Activated T-cell treated with anti-CD3 and anti-CD28 coated beads for 4 hours (primary cell): Measurements from ENCODE around the gene HMGN4.
"Not testable (repeated sequence)": the region's sequence is repeated elsewhere in the genome, so short reads cannot be mapped to it uniquely, and the experiment has no call there.

Source experiments
- DNase-seq: peaks from one replicate; pipeline ENCODE4 v3.0.0-alpha.2; 2020

Gene HMGN4

DNA sequence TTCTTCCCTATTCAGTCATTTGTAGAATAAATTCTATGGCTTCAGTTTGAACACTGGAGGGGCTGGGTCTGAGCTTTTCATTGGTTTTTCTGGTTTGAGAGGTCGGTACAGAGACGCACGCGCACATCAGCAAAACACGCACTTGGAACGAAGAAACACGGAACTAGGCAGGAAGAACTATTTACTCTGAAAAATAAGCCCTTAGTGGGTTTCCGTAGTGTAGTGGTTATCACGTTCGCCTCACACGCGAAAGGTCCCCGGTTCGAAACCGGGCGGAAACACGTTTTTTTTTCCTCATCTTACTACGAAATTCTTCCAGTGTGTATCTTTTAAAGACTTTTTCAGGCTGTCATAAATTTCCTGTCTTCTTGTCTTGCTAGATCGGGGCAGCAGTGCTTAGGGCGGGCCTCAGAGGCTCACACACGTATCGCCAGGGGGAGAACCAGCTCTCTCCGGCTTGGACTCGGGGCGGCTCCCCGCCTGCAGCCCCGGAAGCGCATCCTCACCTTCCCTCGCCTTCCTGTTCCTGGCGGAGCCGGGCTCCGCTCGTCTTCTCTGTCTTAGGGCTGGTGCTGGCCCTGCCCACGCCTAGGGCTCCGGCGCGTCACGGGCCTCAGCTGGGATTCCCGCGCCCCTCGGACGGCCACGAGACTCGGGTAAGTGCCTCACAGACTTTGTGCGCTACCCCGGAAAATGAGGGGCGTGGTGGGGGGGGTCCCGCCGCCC, at the start of gene HMGN4:
TSS of gene HMGN4 (plus strand) at position 521 of the 726 bp plus-strand sequence. CDS start 6,841 bp downstream, outside the sequence.
- peak; percentile 80 for DNase-seq

DNA sequence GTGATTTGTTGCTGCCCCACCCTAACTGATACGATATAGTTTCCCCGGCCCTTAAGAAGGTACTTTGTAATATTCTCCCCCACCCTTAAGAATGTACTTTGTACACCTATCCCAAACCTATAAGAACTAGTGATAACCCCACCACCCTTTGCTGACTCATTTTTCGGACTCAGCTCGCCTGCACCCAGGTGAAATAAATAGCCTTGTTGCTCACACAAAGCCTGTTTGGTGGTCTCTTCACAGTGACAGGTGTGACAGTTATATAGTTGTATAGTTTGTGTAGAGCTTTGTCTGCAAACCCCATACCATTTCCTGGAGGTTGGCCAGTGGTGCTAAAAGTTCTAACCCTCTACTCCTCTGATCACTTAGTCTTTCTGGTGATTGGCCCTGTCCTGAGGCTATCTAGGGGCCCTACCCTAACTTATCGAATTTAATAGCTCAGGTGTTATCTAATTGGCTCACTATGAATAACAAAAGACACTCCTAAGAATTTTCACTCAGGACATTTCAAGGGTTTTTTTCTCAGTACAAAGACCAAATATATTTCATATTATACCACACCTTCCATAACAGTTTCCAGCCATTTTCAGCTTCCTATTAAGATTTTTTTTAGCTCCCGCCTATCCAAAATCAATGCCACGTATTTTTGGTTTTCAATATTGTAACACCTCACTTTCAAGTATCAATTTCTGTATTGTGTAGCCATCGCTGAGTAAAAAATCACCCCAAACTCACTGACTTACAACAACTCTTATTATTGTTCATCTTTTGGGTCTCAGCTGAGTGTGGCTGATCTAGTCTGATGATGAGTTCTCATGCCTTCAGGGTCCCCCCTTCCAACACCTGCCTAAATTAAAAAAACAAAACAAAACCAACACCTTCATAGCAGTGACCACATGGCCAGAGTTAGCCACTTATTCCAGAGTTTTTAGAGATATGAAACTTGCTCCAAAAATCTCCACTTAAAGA, 47.9 kb upstream of the HMGN4 start:
- no peak for DNase-seq

DNA sequence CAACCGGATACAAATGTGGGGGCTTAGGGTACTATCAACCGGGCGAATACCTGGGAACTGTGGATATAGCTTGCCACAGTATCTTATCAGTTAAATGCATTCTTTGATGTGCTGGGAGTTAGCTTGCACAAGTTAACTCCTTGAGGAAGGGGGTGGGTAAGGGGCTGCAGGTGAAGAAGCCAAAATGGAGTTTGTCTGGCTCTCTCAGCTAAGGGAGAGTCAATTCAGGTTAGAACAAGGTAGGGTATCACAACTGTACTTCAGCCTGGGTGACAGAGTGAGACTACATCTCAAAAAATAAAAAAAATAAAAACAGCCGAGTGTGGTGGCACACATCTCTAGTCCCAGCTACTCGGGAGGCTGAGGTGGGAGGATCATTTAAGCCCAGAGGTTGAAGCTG, 46.6 kb upstream of the HMGN4 start:
- no peak for DNase-seq

DNA sequence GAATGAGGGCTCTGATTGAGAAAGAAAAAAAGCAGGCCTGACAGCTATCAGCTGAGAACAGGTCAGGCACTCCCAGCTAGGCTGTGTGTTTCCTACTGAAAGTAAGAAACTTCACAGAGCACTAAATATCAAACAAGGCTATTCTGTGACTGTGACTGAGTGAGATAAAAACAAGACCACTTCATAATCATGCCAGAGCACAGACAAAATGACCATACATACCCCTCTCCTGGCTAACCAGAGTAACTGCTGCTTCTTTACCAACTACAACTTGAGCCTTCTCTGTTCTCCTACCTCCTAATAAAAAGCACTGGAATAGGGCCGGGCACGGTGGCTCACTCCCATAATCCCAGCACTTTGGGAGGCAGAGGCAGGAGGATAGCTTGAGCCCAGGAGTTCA, 44.9 kb upstream of the HMGN4 start:
- DNase-seq, result no peak

DNA sequence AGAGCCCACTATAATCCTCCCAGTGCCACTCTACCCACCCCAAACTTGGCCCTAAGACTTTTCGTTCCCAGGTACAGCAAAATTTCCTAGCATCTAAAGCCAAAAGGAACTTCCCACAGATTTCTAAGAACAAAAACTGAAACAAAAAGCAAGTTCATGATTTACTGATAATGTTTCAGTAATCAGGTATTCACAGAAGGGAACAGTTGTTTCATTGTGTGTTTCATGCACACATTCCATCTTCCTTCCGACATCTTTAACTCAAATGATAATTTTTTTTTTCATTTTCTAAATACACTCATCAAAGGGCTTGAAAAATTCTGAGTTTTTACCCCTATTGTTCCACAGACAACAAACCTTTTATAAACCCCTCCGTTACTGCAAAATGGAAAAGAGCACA, 44.0 kb upstream of the HMGN4 start:
- DNase-seq, result no peak

DNA sequence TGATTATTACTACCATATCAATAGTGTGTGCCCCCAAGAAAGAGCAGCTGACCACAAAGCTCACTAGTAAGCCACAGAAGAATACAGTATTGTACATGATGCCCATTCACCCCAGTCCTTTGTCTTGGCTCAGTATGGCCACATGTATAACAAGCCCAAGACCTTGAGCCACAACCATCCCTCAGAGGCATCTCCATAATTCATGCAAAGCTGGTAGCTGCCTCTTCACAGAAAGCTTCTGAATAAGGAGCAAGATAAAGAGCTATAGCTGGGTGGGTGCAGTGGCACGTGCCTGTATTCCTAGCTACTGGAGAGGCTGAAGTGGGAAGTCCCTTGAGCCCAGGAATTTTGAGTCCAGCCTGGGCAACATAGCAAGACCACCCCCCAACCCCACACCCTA, 42.9 kb upstream of the HMGN4 start:
- no peak for DNase-seq

DNA sequence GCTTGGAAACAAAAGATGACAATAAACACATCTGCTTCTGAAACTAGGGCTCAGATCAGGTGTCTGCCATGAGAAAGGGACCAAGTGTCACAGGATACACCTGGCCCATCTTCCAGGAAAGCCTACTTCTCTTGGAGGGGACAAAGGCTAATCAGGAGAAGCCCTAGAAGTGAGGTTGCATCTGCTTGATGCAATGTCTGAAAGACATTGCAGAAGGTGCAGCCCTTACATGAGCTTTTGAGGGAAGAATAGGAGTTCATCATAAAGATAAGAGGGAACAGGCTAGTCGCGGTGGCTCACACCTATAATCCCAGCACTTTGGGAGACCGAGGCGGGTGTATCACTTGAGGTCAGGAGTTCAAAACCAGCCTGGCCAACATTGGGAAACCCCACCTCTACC, 40.6 kb upstream of the HMGN4 start:
- no peak for DNase-seq

DNA sequence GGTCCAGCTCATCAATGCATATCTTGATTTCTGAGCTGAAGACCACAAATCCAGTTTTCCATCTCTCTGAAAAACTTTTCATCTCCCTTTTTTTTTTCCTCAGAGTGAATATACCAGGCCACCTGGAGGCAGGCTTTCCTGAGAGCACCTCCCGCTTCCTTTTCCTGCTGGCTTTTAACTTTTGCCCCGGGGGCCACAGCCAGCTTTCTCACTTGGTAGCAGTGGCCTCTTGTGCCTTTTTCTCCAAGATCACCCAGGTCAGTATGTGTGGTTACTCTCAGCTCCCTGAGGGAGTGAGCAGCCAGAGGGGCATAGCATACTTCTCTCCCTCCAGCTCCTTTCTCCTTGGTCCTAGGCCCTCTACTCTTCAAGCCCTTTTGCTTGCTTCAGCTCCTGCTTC, 38.1 kb upstream of the HMGN4 start, which contains the start of gene BTN1A1:
TSS of gene BTN1A1 (plus strand) at position 202 of the 400 bp plus-strand sequence. CDS start 984 bp downstream, outside the sequence.
- no peak for DNase-seq

DNA sequence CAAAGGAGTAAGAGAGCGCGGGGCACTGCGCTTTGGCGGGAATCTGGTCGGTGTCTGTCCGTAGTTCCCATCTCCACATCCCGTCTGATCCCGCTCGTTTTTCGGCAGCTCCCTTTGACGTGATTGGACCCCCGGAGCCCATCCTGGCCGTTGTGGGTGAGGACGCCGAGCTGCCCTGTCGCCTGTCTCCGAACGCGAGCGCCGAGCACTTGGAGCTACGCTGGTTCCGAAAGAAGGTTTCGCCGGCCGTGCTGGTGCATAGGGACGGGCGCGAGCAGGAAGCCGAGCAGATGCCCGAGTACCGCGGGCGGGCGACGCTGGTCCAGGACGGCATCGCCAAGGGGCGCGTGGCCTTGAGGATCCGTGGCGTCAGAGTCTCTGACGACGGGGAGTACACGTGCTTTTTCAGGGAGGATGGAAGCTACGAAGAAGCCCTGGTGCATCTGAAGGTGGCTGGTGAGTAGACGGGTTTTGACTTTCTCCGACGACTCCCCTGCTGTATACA, 36.6 kb upstream of the HMGN4 start:
- peak; percentile 19 for DNase-seq

DNA sequence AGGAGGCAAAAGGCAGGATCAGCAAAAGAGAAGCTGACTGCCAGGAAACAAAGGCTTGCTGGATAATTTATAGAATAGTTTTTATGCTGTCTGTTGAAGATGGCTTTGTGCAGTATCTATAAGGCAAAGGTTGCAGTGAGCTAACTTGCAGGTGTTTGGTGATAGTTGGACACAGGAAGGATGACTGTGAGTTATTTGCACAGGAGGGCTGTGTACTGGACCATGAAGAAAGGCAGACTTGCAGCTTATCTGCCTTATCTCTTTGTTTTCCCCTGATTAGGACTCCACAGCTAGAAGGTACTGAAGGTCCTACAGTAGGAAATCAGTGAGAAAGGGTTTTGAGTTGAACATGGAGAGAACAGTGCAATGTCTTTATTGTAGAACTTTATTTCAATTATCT, 36.0 kb upstream of the HMGN4 start:
- no peak for DNase-seq

DNA sequence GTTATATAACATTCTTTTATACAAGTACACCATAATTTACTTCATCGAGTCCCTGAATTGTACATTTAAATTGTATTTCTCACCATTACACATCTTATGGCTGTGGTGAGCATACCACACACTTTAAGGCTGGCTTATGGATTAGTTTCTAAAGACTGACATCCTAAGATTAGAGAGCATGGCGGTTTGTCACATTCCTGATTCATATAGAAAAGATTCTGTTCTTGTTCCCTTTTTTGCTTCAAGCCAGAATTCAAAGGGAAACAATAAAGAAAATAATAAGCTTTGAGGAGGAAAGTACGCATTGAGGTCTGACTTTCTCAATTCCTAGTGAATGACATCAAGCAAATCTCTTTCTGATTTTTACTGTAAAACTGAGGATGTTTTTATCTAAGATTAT, 35.5 kb upstream of the HMGN4 start:
- DNase-seq, result no peak

DNA sequence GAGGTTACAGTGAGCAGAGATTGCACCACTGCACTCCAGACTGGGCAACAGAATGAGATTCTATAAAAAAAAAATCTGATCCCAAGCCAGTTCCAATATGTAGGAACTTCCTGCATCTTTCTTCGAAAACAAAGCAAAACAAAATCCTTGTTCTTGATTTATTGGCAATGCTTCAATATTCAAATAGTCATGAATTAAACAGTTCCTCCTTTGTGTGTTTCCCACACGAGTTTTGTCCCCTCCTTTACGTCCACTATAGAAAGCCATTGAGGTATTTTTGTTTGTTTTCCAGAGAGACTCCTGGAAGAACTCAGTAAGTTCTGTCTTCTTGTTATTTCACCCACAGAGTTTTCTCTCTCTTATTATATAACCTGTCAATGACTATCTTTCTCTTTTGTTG, 30.5 kb upstream of the HMGN4 start:
- DNase-seq, result no peak

DNA sequence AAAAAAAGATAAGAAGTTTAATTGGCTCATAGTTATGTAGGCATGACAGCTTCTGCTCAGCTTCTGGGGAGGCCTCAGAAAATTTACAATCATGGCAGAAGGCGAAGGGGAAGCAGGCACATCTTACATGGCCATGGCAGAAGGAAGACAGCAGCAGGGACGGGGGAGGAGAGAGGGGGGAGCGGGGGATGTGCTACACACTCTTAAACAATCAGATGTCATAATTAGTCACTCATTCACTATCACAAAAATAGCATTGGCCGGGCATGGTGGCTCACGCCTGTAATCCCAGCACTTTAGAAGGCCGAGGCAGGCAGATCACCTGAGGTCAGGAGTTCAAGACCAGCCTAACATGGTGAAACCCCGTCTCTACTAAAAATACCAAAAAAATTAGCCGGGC, 27.1 kb upstream of the HMGN4 start:
- DNase-seq, result not testable (repeated sequence)

DNA sequence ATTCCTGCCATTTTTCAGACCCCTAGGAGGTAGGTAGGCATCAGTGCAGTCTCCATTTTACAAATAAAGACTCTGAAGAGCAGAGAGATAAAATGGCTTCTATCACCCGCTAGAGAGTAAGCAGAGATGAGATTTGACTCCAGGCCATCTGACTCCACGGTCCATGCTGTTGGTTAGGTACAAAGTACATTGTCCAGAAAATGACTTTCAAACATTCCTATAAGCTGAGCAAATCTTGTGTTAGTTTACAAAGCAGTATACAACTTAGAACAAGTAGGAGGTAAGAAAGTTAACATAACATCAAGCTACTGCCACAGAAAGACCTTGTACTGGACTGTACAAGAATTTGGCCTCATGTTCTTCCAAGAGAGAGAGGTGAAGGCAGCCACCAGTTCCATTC, 23.2 kb upstream of the HMGN4 start:
- DNase-seq, result no peak

DNA sequence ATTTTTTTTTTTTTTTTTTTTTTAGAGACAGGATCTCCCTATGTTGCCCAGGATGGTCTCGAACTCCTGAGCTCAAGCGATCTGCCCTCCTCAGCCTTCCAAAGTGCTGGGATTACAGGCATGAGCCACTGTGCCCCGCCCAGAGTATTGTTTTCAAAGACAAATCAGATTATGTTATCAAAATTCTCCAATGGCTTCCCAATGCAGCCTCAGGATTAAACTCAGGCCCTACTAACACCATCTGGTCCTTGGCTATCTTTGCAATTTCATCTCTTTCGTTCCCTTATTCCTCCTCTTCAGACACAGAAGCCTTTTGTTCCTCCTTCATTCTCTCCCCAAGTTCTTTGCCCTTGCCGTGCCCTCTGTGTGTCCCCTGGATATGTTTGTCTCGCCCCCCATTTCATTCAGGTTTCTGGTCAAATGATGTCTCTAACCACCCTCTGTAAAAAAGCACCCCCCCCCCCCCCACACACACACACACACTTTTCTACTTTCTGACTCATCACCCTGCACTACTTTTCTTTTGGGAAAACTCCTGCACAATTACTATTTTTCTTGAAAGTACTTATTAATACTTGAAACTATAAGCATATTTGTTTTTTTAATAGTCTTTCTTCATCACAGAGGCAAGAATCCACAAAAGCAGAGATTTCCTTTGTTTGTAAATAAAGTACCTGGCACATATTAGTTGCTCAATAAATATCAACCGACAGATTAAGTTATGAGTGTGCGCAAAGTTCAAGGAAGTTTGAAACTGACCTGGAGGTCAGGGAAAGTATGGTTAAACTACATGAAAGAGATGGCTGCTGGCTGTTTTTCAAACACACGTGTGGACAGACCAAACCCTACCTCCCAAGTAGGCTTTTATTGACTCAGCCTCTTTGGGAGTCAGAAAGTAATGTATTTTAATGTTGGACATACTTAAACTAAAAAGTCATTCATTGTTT, 21.4 kb upstream of the HMGN4 start:
- no peak for DNase-seq

DNA sequence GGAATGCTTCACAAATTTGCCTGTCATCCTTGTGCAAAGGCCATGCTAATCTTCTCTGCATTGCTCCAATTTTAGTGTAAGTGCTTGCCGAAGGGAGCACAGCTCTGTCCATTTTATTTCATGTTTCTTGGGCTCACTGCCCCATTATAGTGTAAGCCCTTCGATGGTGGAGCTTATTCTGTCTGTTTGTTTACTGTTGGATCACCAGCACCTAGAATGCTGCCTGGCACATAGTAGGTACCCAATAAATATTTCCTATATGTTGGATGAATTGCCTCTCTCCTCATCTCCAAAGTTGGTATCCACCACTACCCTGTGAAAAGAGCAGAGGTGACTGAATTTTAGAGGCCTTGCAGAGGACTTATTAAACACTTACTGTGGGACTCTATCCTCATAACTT, 18.8 kb upstream of the HMGN4 start:
- no peak for DNase-seq

DNA sequence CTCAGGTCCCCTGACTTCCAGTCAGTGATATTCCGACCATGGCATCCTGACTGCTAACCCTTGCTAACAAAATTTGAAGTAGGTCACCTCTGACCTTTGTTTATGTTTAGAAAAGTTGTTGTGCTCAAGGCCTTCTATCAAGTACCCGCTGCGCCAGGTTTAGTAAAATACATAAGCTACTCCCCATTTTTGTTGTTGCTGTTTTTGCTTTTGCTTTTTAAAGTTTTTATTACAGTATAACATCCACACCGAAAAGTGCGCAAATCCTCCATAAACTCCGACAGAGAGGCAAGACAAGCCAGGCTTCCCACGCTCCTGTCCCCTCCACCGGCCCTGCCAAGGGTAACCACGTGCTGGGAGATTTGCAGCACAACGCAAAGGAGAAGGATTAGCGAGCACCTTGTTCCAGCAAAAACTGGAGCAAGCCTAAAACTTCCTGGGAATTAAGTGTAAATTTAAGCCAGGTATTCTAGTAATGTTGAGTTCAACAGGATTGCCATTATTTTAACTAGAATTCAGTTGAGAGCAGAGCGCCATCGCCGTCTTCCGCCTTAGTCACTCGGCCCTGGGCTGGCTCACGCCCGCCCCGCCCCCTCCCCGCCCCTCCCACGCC, 17.8 kb upstream of the HMGN4 start:
- no peak for DNase-seq

DNA sequence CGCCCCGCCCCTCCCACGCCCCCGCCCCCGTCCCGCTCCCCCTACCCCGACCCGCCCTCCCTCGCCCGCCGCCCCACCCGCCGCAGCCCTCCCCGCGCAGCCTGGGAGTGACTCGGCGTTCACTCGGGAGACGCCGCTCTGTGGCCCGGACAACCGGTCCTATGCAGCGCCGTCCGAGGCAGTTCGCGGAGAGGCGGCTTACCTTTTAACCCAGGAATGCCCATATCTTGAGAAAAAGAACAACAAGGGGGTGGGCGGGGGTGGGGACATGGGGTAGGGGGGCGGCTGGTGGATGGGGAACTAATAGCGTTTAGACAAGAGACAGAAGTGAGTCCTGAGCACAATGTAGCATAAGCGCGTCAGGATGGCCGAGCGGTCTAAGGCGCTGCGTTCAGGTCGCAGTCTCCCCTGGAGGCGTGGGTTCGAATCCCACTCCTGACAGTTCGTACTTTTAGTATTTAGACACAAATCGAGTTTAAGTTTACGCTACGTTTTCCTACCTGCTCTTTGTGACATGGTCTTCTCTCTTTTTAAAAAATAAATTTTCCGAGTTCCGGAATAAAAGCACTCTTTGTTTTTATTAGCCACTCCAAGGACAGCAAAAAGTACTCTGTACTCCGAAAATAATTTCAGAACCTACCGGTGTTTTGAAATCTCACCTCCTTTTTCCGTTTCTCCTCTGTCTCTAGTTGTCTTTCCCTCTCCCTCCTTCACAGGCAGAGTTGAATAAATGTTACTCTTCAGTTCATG, 17.1 kb upstream of the HMGN4 start:
- DNase-seq, result peak; percentile 85

DNA sequence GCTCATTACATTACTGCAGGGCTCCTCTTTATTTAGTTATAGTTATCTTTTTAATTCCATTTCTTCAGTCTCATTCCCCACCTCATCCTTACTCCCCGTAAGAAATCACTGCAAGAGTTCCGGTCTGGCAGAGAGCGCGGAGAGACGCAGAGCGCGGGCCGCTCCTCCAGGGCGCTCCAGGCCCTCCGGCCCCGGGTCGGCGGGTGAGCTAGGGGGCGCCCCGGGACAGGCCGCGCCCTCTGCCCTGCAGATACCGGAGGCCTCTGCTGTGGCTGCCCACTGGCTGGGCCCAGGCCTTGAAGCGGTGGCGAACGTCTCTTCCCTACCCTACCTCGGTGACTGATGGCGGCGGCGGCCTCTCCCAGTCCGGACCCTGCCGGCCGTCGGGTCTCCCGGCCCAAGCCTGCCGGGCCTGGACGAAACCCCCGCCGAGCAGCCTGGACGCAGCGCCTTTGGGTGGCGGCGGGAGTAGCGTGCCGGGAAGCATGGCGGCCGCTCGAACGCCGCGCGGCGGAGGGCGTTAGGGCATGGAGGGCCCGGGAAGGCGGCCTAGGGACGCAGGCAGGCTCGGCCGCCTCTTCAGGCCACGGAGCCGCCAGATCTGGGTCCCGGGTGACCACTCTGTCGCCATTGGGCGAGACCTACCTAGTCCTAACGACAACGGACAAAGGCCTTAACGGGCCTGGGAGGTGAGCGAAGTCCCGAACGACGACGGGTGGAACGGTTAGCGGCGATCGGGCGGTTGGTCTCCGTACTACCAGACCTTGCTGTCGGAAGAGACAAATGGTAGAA, 16.4 kb upstream of the HMGN4 start:
- peak; percentile 39 for DNase-seq

DNA sequence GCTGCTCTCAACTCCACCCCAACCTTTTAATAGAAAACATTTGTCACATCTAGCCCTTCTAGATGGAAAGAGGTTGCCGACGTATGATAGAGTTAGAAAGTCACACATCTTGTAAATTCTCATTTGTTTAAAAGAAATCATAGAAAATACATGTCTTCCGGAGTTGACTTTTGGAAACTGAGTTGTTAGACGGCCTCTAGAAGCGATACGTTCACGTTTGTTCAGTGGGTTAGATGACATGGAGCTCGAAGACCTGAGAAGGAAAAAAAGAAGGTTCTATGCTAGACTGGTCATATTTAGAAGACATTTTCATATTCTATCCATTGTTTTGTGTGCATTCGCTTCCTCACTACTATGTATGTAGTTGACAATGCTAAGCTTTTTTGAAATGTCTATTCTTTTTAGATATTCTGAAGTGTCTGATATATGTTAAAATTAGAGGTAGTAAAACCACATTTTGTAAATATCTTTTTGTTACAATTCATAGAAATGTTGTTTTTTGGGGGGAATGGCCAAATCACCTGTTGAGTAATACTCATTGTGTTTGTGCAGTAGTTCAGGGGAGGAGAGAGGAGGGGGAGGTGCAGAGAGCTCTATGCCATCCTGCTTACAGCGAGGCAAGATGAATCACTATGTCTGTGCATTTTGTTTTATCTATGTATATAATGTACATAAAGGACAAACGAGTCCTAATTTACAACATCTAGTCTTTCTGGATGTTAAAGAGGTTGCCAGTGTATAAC, 15.5 kb upstream of the HMGN4 start:
- DNase-seq, result not testable (repeated sequence)
